ENCODE measurements around the gene CFAP58.
A peak's percentile ranks its signal among the peaks of the same experiment; 100 is the strongest.

Gene CFAP58, protein sequence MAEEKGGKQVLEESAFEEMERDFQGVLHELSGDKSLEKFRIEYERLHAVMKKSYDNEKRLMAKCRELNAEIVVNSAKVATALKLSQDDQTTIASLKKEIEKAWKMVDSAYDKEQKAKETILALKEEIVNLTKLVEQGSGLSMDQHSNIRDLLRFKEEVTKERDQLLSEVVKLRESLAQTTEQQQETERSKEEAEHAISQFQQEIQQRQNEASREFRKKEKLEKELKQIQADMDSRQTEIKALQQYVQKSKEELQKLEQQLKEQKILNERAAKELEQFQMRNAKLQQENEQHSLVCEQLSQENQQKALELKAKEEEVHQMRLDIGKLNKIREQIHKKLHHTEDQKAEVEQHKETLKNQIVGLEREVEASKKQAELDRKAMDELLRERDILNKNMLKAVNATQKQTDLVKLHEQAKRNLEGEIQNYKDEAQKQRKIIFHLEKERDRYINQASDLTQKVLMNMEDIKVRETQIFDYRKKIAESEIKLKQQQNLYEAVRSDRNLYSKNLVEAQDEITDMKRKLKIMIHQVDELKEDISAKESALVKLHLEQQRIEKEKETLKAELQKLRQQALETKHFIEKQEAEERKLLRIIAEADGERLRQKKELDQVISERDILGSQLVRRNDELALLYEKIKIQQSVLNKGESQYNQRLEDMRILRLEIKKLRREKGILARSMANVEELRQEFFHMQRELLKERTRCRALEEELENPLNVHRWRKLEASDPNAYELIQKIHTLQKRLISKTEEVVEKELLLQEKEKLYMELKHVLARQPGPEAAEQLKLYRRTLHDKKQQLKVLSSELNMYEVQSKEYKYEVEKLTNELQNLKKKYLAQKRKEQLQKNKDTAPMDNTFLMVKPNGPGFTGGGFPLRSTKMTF

DNA sequence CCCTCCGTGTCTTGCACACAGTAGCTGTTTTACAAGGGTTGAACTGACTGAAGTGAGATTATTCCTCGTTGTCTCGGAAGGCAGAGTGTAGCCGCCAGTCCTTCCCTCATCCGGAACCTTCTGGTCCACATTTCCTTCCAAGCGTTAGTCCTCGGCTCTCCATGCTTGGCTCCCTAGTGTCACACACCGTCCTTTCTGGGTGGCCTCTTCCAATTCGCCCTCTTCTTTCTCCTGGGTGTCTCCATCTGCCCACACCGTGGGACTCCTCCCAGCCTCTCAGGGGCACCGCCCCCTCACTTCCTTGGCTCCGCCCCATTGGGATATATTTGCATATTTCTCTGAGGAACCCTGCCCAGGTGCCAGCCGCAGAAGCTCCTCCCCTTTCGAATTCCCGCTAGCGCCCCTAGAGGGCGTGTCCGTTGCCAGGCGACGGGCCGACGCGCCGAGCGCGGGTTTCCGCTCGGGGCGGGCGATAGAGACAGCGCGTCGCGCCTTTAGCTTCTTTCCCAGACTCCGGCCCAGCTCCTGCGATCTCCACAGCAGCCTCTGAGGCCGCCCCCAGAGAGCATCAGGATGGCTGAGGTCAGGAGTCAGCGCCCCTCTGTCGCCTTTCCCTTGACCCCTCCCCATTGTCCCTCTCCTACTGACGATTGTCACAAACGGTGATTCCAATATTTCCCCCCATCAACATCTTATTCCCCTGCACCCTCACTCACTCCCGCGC lies at the start of gene CFAP58:
CFAP58 (plus strand) TSS at position 509 of the 724 bp plus-strand sequence; CDS start at position 574, 65 bp downstream.
- peak; percentile 76 for DNase-seq

DNA sequence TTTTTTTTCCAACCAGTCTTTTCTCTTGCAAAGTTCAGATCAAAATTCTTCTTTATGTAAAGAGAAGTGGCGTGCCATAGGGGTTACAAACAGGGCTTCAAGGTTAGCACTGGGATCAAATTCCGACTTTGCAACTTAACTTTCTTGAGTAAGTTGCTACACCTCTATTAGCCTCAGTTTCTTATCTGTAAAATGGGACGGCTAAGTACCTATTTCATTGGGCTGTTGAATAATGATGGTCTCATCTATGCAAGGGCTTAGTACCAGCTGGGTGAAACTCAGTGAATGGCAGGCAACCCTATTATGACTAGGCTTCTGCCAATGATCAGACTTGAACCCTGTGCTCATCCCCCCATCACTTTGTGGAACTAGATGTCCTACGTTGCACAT lies 49.3 kb upstream of the CFAP58 start:
- no peak for DNase-seq

DNA sequence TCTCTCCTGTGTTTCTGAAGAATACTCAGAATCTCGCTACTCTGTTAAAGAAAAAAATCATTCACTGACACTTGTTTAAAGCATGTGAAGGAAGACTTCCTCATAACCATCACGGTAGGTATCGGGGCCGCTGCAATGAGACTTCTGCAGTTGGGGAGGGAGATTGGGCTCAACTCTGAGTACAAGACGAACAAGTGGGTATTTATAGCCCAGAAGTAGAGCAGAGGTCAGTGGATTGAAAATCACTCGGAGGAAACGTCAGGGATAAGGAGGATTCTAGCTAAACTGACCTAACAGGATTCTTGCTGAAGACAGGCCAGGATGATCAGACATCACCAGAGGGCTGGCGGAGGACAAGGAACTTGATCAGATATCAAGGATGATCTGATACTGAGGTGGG lies 48.7 kb upstream of the CFAP58 start:
- no peak for DNase-seq

DNA sequence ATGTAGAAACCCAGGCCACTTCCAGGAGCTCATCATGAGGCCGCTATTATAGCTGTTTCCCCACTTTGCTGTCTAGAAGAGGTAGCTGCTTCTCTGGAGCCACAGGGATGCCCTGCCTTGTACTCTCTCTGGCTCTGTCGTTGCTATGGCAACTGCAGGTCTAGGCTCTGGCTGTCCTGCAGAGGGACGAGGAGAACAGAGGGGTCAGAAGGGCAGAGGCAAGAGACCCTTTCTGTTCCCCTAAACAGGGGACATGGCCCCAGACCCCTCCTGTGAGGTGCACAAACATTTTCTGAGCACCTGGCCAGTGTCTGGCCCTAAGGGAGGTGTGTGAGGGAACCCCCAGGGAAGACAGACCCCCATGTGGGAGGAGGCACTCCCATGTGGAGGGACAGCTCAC lies 46.7 kb upstream of the CFAP58 start:
- DNase-seq = no peak

DNA sequence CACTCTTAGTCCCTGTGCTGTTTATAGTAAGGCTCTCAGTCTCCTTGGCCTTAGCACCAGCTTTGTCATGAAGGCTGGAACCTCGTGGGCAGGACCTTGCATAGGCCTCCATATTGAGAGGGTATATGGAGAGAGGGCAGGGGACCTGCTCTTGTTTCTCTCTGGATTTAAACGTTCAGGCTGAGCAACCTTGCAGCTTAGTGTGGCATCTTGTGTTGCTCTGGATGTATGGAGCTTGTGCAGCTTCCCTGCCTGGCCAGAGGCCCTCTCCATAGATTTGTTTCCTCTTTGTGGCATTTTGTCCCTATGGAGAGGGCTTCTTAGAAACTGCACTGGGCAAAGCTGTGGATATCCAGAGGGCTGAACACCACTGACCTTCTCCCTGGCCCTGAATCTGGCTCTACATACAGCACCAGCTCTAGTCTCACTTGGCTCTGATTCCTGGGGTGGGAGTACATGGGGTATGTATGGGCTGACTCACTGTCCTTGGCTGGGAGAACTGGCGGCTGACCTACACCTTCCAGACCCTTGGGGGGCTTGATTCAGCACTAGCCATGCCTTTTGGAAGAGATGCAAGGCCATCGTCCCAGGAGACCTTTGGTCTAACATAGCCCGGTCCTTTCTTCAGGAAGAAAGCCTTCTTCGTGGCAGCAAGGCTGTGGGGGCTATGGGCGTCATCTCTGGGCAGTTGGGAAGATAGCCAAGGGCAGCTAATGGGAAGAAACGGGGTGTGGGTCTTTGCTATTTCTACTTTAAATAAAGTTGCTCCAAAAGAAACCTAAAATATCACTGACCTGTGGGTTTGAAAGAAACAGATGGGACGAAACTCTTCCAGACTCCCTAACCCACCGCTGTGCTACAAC lies 45.8 kb upstream of the CFAP58 start:
- no peak for DNase-seq

DNA sequence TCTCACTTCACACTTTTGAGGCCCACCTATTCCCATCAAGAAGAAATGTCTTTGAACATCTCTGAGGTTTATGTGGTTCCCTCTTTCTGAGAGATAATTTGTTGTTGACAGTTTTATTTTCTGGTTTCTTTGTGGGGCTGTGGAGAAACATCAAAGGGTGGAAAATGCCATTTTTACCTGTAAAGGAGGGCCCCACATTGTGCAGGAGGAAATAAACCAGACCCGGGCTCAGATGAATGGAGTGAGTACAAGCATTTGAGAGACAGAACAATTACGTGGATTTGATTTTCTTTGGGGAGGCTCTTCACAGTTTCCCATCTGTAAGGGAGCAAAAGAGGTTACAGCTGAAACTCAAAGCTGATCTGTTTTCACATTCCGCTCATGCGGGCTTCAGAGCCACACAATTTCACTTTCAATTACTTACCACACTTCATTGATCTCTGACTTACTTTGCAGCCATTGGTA lies 45.2 kb upstream of the CFAP58 start:
- no peak for DNase-seq

DNA sequence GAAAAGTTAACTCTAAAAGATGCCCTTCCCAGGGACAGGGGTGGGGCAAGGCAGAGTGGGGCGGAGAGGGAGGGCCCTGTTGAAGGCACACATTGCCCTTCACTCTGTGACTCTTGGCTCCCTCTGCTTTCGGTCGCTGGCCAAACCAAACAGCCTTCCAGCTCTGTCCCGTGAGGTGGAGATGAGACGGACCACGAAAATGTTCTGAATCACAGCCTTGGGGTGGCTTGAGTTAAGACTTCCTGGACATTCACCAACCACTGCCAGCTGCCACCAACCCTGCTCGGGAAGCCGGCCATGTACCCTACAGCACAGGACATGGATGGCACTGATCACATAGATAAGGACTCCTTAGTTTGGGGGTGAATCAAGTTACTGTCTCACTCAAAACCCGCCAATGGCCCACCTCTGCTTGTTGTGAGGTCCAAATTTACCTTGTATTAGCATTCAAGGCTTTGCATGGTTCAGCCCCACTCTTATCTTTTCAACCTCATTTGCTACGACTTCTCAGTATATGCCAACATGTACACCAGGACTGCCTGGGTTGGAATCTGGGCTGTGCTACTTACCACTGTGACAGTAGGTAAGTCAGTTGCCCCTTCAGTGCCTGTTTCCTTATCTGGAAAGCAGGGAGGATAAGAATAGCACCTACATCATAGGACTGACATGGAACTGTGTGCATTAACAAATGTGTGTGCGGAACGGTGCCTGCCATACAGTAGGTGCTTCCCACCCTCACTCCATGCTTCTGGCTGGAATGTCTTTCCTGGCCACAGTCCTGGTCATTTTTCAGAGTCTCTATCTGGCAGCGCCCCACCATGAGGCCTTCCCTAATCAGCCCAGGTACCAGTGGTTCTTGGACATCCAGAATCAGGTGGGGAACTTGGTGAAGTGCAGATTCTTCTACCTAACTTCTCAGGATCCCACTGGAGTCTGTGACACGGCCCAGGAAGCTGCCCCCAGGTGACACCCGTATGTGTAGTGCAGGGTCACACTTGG lies 43.4 kb upstream of the CFAP58 start:
- no peak for DNase-seq

DNA sequence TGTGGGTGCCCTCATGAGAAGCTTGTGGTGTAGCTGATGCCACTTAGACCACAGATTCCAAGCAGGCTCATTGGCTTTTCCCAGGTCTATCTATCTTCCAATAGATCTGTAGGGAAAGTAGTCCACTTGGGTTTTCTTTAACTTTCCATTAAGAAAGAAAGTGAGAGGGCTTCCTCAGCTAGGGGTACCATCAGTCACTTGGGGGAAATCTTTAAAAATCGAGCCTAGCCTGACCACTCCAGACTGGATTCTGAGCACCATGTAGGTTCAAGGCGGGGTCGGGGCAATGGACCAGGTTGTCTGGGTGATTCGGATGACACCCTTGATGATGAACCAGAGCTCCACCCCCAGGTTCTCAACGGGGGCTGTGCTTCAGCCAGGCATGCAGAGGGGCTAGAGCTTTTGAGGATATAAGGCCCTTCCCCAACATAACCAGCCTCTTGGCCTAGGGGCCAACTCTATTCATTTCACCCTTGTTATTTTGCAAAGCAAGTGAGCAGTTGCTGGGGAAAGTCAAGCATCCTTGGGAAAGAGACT lies 42.4 kb upstream of the CFAP58 start:
- no peak for DNase-seq

DNA sequence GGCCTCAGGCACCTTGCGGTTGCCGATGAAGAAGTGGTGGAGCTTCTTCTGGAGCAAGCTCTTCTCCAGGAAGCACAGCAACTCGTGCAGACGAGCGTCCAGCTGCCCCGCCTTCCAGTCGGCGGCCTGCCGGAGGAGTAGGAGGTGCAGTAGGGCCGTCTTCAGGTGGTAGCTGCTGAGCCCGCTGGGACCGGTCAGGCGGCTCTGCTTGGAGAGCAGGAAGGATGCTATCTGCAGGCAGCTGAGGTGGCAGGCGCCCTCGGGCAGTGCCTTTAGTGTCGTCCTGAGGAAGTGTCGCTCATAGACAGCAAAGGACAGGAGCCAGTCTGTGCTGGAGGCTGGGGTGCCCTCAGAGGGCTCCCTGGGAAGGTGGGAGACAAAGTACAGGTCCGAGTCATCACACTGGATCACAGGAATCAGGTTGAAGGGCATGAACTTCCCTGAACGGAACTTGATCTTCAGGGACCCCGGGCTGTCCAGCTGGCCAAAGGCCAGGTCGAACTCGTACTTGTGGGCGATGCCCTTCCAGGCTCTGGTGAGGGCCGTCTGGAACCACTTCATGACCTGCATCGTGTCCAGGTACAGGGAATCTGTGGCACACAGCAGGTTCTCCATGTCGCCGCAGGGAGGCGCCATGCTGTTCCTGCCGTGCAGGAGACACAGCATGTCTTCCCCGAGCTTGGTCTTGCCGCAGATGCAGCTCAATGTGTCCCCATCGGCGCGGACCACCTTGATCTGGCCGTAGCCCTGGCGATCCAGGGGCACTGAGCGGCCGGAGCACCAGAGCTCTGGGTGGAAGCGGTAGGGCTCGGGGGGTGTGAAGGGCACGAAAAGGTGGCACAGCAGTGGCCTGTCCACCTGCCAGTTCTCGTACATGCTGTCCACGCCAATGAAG lies 38.8 kb upstream of the CFAP58 start:
- no peak for DNase-seq

DNA sequence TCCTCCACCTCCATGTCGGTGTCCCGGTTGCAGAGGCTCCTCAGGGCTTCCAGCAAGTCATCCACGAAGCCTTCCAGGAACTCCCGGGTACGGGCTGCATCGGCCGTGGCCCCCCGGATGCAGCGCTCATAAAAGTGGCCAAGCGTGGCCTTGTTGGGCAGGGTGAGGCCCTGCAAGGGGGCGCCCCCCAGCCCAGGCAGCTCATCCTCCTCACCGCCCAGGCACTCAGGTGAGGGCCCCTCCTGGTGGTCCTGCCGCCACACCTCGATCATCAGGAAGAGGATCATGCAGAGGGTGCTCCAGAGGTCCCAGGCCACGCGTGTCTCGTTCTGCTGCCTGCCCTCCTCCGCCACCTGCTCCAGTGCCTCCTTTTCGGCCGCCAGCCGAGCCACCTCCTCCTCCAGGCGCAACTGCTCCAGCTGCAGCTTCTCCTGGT lies 38.1 kb upstream of the CFAP58 start:
- no peak for DNase-seq

DNA sequence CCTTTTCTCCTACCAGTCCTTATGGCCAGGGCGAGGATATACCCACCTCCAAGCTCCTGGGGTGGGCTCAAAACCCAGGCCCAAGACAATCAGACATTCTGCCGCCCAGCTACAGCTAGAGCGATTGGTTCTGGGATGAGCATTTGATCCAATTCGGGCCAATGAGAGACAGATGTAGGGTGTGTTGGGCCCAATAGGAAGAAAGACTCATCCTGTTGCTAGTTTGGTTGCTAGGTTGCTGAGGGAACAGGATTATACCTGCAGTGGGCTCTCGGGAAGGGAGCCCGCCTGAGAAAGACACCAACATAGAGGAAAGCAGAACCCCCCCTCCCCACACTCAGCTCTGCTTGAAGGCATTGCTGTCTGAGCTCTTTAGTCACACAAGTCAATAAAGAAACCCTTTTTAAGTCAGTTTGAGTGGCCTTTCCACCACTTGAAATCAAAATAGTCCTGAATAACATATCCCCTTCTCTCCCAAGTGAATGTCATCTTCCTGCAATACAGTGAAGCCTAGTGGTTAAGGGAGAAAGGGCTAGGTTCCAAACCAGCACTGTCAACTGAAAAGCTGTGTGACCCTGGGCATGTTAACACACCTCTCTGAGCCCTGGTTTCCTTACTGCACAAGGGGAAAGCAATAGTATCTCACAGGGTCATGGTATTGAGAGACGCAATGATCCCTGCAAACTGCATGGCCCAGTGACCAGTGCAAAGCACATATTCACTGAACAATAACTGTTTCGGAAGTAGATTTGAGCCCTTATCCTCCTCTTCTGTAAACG lies 37.1 kb upstream of the CFAP58 start:
- DNase-seq = no peak

DNA sequence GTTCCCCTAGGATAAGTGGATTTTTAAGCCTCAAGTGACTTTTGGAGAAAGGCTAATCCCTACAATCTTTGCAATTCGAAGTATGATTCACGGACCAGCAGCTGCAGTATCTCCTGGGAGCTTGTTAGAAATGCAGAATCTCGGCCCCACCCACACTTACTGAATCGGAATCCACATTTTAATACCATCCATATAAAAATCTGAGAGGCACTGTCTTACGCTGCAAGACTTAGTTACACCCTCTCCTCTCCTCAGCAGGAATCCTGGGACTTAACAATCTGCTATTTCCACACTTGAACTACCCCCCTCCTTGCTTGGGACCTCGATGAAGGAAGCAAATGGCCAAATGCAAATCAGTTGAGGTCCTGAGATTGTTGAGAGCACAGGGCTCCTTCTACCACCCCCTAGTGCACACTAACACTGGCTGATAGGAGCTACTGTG lies 36.3 kb upstream of the CFAP58 start:
- no peak for DNase-seq

DNA sequence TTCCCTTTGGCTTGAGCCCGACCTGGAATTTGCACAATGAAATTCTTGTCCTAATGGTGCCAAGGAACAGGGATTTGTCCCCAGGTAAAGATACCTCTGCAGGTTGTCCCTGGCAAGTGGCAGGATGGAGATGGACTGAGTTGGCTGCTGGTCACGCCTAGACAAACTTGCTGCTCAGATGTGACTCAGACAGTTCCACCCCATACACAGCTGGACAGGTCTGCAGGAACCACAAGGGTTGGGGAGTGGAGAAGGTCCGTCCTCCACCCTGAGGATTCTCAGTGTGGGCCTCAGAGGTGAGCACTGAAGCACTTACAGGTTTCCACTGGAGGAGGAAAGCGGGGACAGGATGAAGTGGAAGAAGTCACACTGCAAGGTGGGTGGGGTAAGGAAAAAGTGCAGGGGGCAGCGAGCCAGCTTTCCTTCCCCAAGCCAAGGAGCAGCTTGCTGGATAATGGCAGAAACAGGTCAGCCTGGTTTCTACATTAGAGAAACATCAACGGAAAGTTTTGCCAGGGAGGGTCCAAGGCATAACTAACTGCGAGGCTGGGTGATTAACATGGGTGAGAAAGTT lies 35.8 kb upstream of the CFAP58 start:
- DNase-seq = no peak

DNA sequence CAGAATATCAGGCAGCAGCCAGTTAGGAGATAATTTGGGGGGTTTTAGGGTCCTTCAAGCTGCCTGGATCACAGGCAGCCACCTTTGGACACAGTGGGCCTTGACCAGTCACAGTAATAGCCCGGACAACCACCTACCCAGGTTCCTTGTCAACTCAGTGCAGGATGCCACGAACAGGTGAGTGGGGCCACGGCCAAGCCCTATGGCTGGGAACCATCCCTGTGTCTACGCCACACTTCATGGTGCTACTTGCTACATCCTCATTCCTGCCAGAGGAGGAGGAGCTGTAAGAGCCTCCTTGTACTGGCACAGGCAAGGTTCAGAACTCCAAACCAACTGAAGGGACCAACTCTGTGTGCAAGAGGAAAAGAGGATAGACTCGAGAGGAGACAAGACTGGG lies 35.3 kb upstream of the CFAP58 start:
- no peak for DNase-seq

DNA sequence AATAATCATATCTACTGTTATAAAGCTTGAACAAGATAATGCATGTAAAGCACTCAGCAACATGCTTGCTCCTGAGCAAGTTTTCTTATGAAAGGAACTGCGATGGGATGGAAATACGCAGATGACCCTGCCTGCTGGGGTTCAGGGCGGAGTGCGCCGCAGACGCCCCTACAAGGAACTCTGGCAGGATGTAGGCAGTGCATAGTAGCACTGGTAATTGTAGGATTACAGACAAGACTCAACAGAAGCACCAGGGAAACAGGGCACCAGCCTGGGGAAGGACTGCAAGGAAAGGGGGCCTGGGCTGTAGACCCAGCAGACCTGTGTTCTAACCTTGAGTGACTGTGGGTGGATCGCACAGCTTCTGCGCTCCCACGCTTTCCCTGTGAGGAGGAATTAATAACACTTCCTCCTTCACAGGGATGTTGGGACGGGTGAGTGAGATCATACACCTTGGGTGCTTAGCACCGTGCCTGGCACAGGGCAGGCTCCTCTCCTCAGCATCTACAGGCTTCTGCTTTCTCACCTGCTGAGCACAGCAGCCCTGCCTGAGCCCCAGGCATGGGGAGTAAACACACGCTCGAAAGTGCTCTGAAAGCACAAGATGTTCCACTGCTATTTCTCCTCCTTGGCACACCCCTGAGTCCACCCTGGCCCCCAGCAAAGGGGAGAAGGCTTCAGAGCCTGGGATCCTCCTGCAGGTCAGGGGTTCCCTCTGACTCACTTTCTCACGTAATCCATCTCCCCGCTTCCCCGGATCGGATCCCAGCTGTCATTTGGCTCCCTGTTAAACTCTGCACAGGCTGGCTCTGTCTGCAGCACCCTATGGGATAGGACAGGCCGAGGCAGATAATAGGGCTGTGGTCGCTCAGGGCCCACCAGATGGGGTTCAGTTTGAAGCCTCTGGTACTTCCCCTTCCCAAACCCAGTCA lies 34.6 kb upstream of the CFAP58 start:
- DNase-seq = no peak

DNA sequence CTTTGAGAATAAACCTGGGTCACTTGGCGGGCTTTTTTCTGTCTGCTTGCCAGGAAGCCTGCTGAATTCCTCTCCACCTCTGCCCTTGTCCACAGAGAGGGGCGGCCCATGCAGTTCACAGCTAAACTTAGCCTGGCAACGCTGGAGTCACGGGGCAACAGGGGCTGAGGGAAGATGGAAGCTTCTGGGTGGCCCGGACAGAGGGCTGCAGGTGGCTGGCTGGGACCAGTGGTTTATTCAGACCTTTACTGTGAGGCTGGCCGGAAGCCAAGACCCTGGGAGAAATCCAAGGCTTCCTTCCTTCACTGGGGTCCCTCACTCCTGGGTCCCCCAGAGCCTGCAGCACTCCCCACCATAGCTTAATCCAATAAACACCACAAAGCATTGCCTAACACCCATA lies 32.4 kb upstream of the CFAP58 start:
- no peak for DNase-seq
